ENCODE data around the gene ISX. TPM values are rescaled to one million over a fixed set of nuclear protein-coding genes. Genes with fewer than 3 reads are reported as not detected.

ISX gene
- polyA plus RNA-seq, 1 donor: 74.1 TPM

GRCh38 chr22:35102663-35103062, 36.7 kb downstream of the ISX start:
- H3K36me3 ChIP-seq (ENCODE audit: control insufficient read depth, insufficient read depth, low read length): no peaks in the 10 kb centered on the region
- no peaks in the 10 kb centered on the region for H3K9me3 ChIP-seq (ENCODE audit: control insufficient read depth, low read depth, low read length)
- no CpG with 5 or more reads among the region's 5 CpGs for WGBS (ENCODE audit: insufficient coverage, low lambda C conversion rate)
- peaks cover 25% of the 10 kb centered on the region for H3K4me1 ChIP-seq (ENCODE audit: control insufficient read depth, insufficient read depth, low read length)
- DNase-seq: peak; percentile 74 to 87
- H3K4me3 ChIP-seq (ENCODE audit: low read length): no peak overlapping the region
- peak overlapping the region; percentile 53 for H3K27ac ChIP-seq (ENCODE audit: low read length)
- H3K27me3 ChIP-seq (ENCODE audit: control insufficient read depth, insufficient read depth, low read length): no peaks in the 10 kb centered on the region

- Histone ChIP-seq H3K36me3 (ENCODE audit: control insufficient read depth, insufficient read depth, low read length) (no peaks in the 10 kb centered on the region), H3K27me3 (ENCODE audit: control insufficient read depth, insufficient read depth, low read length) (no peaks in the 10 kb centered on the region), H3K4me1 (ENCODE audit: control insufficient read depth, insufficient read depth, low read length) (peaks cover 30% of the 10 kb centered on the region), H3K27ac (ENCODE audit: low read length) (peak overlapping the region; percentile 43), H3K9me3 (ENCODE audit: control insufficient read depth, low read depth, low read length) (no peaks in the 10 kb centered on the region), H3K4me3 (ENCODE audit: low read length) (no peak overlapping the region)
- no CpG with 5 or more reads among the region's 6 CpGs for WGBS (ENCODE audit: insufficient coverage, low lambda C conversion rate)
- peak; percentile 54 to 85 for DNase-seq
Observed at GRCh38 chr22:35103761-35104160, 37.8 kb downstream of the ISX start.

GRCh38 chr22:35104491-35104890, 38.5 kb downstream of the ISX start:
- no CpG with 5 or more reads among the region's 11 CpGs for WGBS (ENCODE audit: insufficient coverage, low lambda C conversion rate)
- peak overlapping the region; percentile 34 for H3K27ac ChIP-seq (ENCODE audit: low read length)
- peak in 1 of 2 donors; percentile 43 for DNase-seq

GRCh38 chr22:35109616-35110015, 43.7 kb downstream of the ISX start:
- DNase-seq: peak; percentile 78 to 86
- no peaks in the 10 kb centered on the region for H3K36me3 ChIP-seq (ENCODE audit: control insufficient read depth, insufficient read depth, low read length)
- no CpG with 5 or more reads among the region's 4 CpGs for WGBS (ENCODE audit: insufficient coverage, low lambda C conversion rate)
- H3K4me3 ChIP-seq (ENCODE audit: low read length): no peak overlapping the region
- H3K4me1 ChIP-seq (ENCODE audit: control insufficient read depth, insufficient read depth, low read length): peaks cover 36% of the 10 kb centered on the region
- H3K27ac ChIP-seq (ENCODE audit: low read length): peak overlapping the region; percentile 88
- H3K27me3 ChIP-seq (ENCODE audit: control insufficient read depth, insufficient read depth, low read length): no peaks in the 10 kb centered on the region
- no peaks in the 10 kb centered on the region for H3K9me3 ChIP-seq (ENCODE audit: control insufficient read depth, low read depth, low read length)

More at GRCh38 chr22:35104491-35104890, 38.5 kb downstream of the ISX start:
- Histone ChIP-seq H3K4me1 (ENCODE audit: control insufficient read depth, insufficient read depth, low read length) (peaks cover 37% of the 10 kb centered on the region), H3K4me3 (ENCODE audit: low read length) (no peak overlapping the region), H3K27me3 (ENCODE audit: control insufficient read depth, insufficient read depth, low read length) (no peaks in the 10 kb centered on the region), H3K9me3 (ENCODE audit: control insufficient read depth, low read depth, low read length) (no peaks in the 10 kb centered on the region), H3K36me3 (ENCODE audit: control insufficient read depth, insufficient read depth, low read length) (no peaks in the 10 kb centered on the region)

GRCh38 chr22:35111244-35111643, 45.3 kb downstream of the ISX start:
- H3K27ac ChIP-seq (ENCODE audit: low read length): peak overlapping the region; percentile 88
- no peaks in the 10 kb centered on the region for H3K27me3 ChIP-seq (ENCODE audit: control insufficient read depth, insufficient read depth, low read length)
- H3K4me1 ChIP-seq (ENCODE audit: control insufficient read depth, insufficient read depth, low read length): peaks cover 40% of the 10 kb centered on the region
- peak; percentile 84 to 94 for DNase-seq
- no peaks in the 10 kb centered on the region for H3K36me3 ChIP-seq (ENCODE audit: control insufficient read depth, insufficient read depth, low read length)
- no CpG with 5 or more reads among the region's 3 CpGs for WGBS (ENCODE audit: insufficient coverage, low lambda C conversion rate)
- no peaks in the 10 kb centered on the region for H3K9me3 ChIP-seq (ENCODE audit: control insufficient read depth, low read depth, low read length)
- H3K4me3 ChIP-seq (ENCODE audit: low read length): no peak overlapping the region

- no CpG with 5 or more reads among the region's 10 CpGs for WGBS (ENCODE audit: insufficient coverage, low lambda C conversion rate)
- H3K36me3 ChIP-seq (ENCODE audit: control insufficient read depth, insufficient read depth, low read length): no peaks in the 10 kb centered on the region
- DNase-seq: no peak
- H3K4me3 ChIP-seq (ENCODE audit: low read length): no peak overlapping the region
- peaks cover 59% of the 10 kb centered on the region for H3K4me1 ChIP-seq (ENCODE audit: control insufficient read depth, insufficient read depth, low read length)
- no peaks in the 10 kb centered on the region for H3K9me3 ChIP-seq (ENCODE audit: control insufficient read depth, low read depth, low read length)
- H3K27me3 ChIP-seq (ENCODE audit: control insufficient read depth, insufficient read depth, low read length): no peaks in the 10 kb centered on the region
- no peak overlapping the region for H3K27ac ChIP-seq (ENCODE audit: low read length)
Observed at GRCh38 chr22:35113341-35113740, 47.4 kb downstream of the ISX start.

- H3K27me3 ChIP-seq (ENCODE audit: control insufficient read depth, insufficient read depth, low read length): no peaks in the 10 kb centered on the region
- no peak overlapping the region for H3K27ac ChIP-seq (ENCODE audit: low read length)
- DNase-seq: no peak
- H3K36me3 ChIP-seq (ENCODE audit: control insufficient read depth, insufficient read depth, low read length): no peaks in the 10 kb centered on the region
- 100% methylated on average over 4 of the region's 14 CpGs for WGBS (ENCODE audit: insufficient coverage, low lambda C conversion rate)
- H3K4me1 ChIP-seq (ENCODE audit: control insufficient read depth, insufficient read depth, low read length): peaks cover 59% of the 10 kb centered on the region
- no peak overlapping the region for H3K4me3 ChIP-seq (ENCODE audit: low read length)
- H3K9me3 ChIP-seq (ENCODE audit: control insufficient read depth, low read depth, low read length): no peaks in the 10 kb centered on the region
Observed at GRCh38 chr22:35114131-35114980, 48.4 kb downstream of the ISX start.

GRCh38 chr22:35115515-35115914, 49.6 kb downstream of the ISX start:
- Histone ChIP-seq H3K27ac (ENCODE audit: low read length) (peak overlapping the region; percentile 71), H3K27me3 (ENCODE audit: control insufficient read depth, insufficient read depth, low read length) (no peaks in the 10 kb centered on the region), H3K4me3 (ENCODE audit: low read length) (no peak overlapping the region), H3K4me1 (ENCODE audit: control insufficient read depth, insufficient read depth, low read length) (peaks cover 60% of the 10 kb centered on the region), H3K9me3 (ENCODE audit: control insufficient read depth, low read depth, low read length) (no peaks in the 10 kb centered on the region), H3K36me3 (ENCODE audit: control insufficient read depth, insufficient read depth, low read length) (no peaks in the 10 kb centered on the region)
- no peak for DNase-seq
- 60% methylated on average over 1 of the region's 3 CpGs for WGBS (ENCODE audit: insufficient coverage, low lambda C conversion rate)

GRCh38 chr22:35116269-35116668, 50.3 kb downstream of the ISX start:
- Histone ChIP-seq H3K4me3 (ENCODE audit: low read length) (no peak overlapping the region), H3K36me3 (ENCODE audit: control insufficient read depth, insufficient read depth, low read length) (no peaks in the 10 kb centered on the region), H3K27ac (ENCODE audit: low read length) (peak overlapping the region; percentile 71), H3K4me1 (ENCODE audit: control insufficient read depth, insufficient read depth, low read length) (peaks cover 61% of the 10 kb centered on the region), H3K9me3 (ENCODE audit: control insufficient read depth, low read depth, low read length) (no peaks in the 10 kb centered on the region), H3K27me3 (ENCODE audit: control insufficient read depth, insufficient read depth, low read length) (no peaks in the 10 kb centered on the region)
- peak in 1 of 2 donors; percentile 76 for DNase-seq
- WGBS (ENCODE audit: insufficient coverage, low lambda C conversion rate): no CpG with 5 or more reads among the region's 7 CpGs

- Histone ChIP-seq H3K27ac (ENCODE audit: low read length) (peak overlapping the region; percentile 71), H3K36me3 (ENCODE audit: control insufficient read depth, insufficient read depth, low read length) (no peaks in the 10 kb centered on the region)
- peak; percentile 87 to 95 for DNase-seq
Observed at GRCh38 chr22:35116817-35117216, 50.9 kb downstream of the ISX start.

GRCh38 chr22:35119494-35119893, 53.5 kb downstream of the ISX start:
- Histone ChIP-seq H3K36me3 (ENCODE audit: control insufficient read depth, insufficient read depth, low read length) (no peaks in the 10 kb centered on the region), H3K4me3 (ENCODE audit: low read length) (no peak overlapping the region), H3K9me3 (ENCODE audit: control insufficient read depth, low read depth, low read length) (no peaks in the 10 kb centered on the region), H3K27ac (ENCODE audit: low read length) (no peak overlapping the region), H3K4me1 (ENCODE audit: control insufficient read depth, insufficient read depth, low read length) (peaks cover 50% of the 10 kb centered on the region), H3K27me3 (ENCODE audit: control insufficient read depth, insufficient read depth, low read length) (no peaks in the 10 kb centered on the region)
- peak in 1 of 2 donors; percentile 76 for DNase-seq

More at GRCh38 chr22:35116817-35117216, 50.9 kb downstream of the ISX start:
- H3K4me1 ChIP-seq (ENCODE audit: control insufficient read depth, insufficient read depth, low read length): peaks cover 56% of the 10 kb centered on the region
- no CpG with 5 or more reads among the region's 9 CpGs for WGBS (ENCODE audit: insufficient coverage, low lambda C conversion rate)
- H3K9me3 ChIP-seq (ENCODE audit: control insufficient read depth, low read depth, low read length): no peaks in the 10 kb centered on the region
- H3K4me3 ChIP-seq (ENCODE audit: low read length): no peak overlapping the region
- H3K27me3 ChIP-seq (ENCODE audit: control insufficient read depth, insufficient read depth, low read length): no peaks in the 10 kb centered on the region
